Choroid plexus epithelial cell (primary cell): ENCODE data around the gene ZDHHC17.

Experiments
- DNase-seq: peaks from one replicate; pipeline ENCODE4 v3.0.0-alpha.2; 2010; ENCODE audit warnings: low read depth
- H3K4me3 ChIP-seq: 2 replicates; pipeline ENCODE4 v1.5.1; 2011; ENCODE audit warnings: low read depth, mild to moderate bottlenecking, control low read depth, low read length, moderate library complexity
- CTCF ChIP-seq: conservative IDR thresholded peaks from 2 replicates; pipeline ENCODE4 v1.5.1; 2011; ENCODE audit warnings: low read depth, mild to moderate bottlenecking, control low read depth, inconsistent platforms, low read length, moderate library complexity

ZDHHC17 gene

GRCh38 chr12:76784600-76785051 lies 20.7 kb downstream of the ZDHHC17 start:
- no peak for TF ChIP-seq CTCF
- peak; percentile 60 for DNase-seq
- no peak overlapping the region for H3K4me3 ChIP-seq

GRCh38 chr12:76785407-76785806 lies 21.5 kb downstream of the ZDHHC17 start:
- H3K4me3 ChIP-seq = no peak overlapping the region
- no peak for TF ChIP-seq CTCF
- no peak for DNase-seq

GRCh38 chr12:76786986-76787385 lies 23.1 kb downstream of the ZDHHC17 start:
- no peak for TF ChIP-seq CTCF
- H3K4me3 ChIP-seq = no peak overlapping the region
- no peak for DNase-seq

- DNase-seq = no peak
- H3K4me3 ChIP-seq = no peak overlapping the region
- TF ChIP-seq CTCF = no peak
Measured at GRCh38 chr12:76787689-76788088, 23.8 kb downstream of the ZDHHC17 start.

GRCh38 chr12:76789335-76790050 lies 25.6 kb downstream of the ZDHHC17 start:
- no peak for DNase-seq
- no peak for TF ChIP-seq CTCF
- H3K4me3 ChIP-seq = no peak overlapping the region

GRCh38 chr12:76790564-76791552 lies 26.9 kb downstream of the ZDHHC17 start:
- TF ChIP-seq CTCF = peak; percentile 50
- no peak overlapping the region for H3K4me3 ChIP-seq
- DNase-seq = peak; percentile 41
